A549 (cell line): Measurements from ENCODE around the gene SLC38A10. TPM values are rescaled to one million over a fixed set of nuclear protein-coding genes. Genes with fewer than 3 reads are reported as not detected.

ENCODE experiments used
- ATAC-seq, 2 experiments: fragments of 200-7000 bp in 1 of 2; fragments of >200 bp in 1 of 2; cut with Nextera tagmentation in 1 of 2; cut with Tn5 transposase in 1 of 2; 3 replicates each; pipeline versions ENCODE4 v1.8.0 to v1.9.1; 2018 to 2020; ENCODE audit warnings: mild to moderate bottlenecking in 1 of 2, moderate library complexity in 1 of 2
- CTCF ChIA-PET: fragments of 300-600 bp; sonication (Branson Sonifier 250); formaldehyde crosslinking; extraction: SDS; loops from one replicate; lab custom pipeline; 2021; ENCODE audit warnings: antibody characterized with exemption, inconsistent platforms; lab: Yijun Ruan, JAX
- POLR2A ChIA-PET: fragments of 350-600 bp; formaldehyde crosslinking; extraction: SDS; loops from one replicate; lab custom pipeline; 2021; ENCODE audit warnings: antibody characterized with exemption, inconsistent platforms; lab: Yijun Ruan, JAX
- DNase-seq, 2 experiments: peaks; one replicate each; pipeline versions ENCODE4 v3.0.0 to v3.0.0-alpha.2; 2011 to 2016; ENCODE audit warnings: low read depth in 1 of 2, low spot score in 1 of 2
- FAIRE-seq: peaks from 2 replicates; lab custom pipeline; 2011; peaks lifted over from hg19 to GRCh38; lab: Jason Lieb, UNC
- H3K27ac ChIP-seq, 2 experiments: fragments of >200 bp; sonication (Bioruptor Twin); formaldehyde crosslinking; 3 replicates each; pipeline ENCODE4 v1.5.1; 2016 to 2017
- H3K4me1 ChIP-seq: fragments of >200 bp; sonication (Bioruptor Twin); formaldehyde crosslinking; 3 replicates; pipeline ENCODE4 v1.6.1; 2016
- H3K4me2 ChIP-seq: fragments of >200 bp; sonication (Bioruptor Twin); formaldehyde crosslinking; 3 replicates; pipeline ENCODE4 v1.6.1; 2016
- H3K4me3 ChIP-seq: fragments of >200 bp; sonication (Bioruptor Twin); formaldehyde crosslinking; 3 replicates; pipeline ENCODE4 v1.5.1; 2016
- H3K9me3 ChIP-seq: fragments of >200 bp; sonication (Bioruptor Twin); formaldehyde crosslinking; 3 replicates; pipeline ENCODE4 v1.6.1; 2016
- EP300 ChIP-seq, 2 experiments: fragments of >200 bp; sonication (Bioruptor Twin); formaldehyde crosslinking; IDR thresholded peaks; 2 replicates in 1 of 2; 3 replicates in 1 of 2; pipeline ENCODE4 v1.6.1; 2016 to 2017
- ESRRA ChIP-seq: fragments of 150-350 bp; IDR thresholded peaks from 2 replicates; pipeline ENCODE4 v1.6.1; 2014; ENCODE audit warnings: mild to moderate bottlenecking, low read length, borderline replicate concordance
- FOSL2 ChIP-seq, 2 experiments: fragments of 450-650 bp in 1 of 2; fragments of >200 bp in 1 of 2; sonication (Bioruptor Twin) in 1 of 2; formaldehyde crosslinking; IDR thresholded peaks; 2 replicates each; pipeline versions ENCODE4 v1.5.0 to v1.6.1; 2016 to 2020; ENCODE audit warnings: mild to moderate bottlenecking in 1 of 2, moderate library complexity in 1 of 2
- JUNB ChIP-seq: fragments of >200 bp; sonication (Bioruptor Twin); formaldehyde crosslinking; IDR thresholded peaks from 2 replicates; pipeline ENCODE4 v1.6.1; 2016
- KDM1A ChIP-seq: fragments of 200-600 bp; sonication (generic); IDR thresholded peaks from 2 replicates; pipeline ENCODE4 v1.6.1; 2016; ENCODE audit warnings: low read depth, mild to moderate bottlenecking
- MAFK ChIP-seq: fragments of 450-650 bp; IDR thresholded peaks from 2 replicates; pipeline ENCODE4 v1.6.1; 2014; ENCODE audit not compliant: partially characterized antibody
- PHF8 ChIP-seq: fragments of 200-600 bp; sonication (generic); IDR thresholded peaks from 2 replicates; pipeline ENCODE4 v1.6.1; 2016; ENCODE audit warnings: low read depth, mild to moderate bottlenecking, antibody characterized with exemption, moderate library complexity, borderline replicate concordance
- RAD21 ChIP-seq, 2 experiments: fragments of >200 bp in 1 of 2; sonication (Bioruptor Twin) in 1 of 2; formaldehyde crosslinking in 1 of 2; IDR thresholded peaks in 1 of 2; conservative IDR thresholded peaks in 1 of 2; 2 replicates in 1 of 2; 3 replicates in 1 of 2; pipeline ENCODE4 v1.6.1; 2012 to 2018; ENCODE audit warnings: inconsistent platforms in 1 of 2
- RARB ChIP-seq: fragments of 250-450 bp; sonication (Bioruptor Pico); IDR thresholded peaks from 2 replicates; pipeline ENCODE4 v1.8.0; 2021; ENCODE audit warnings: mild to moderate bottlenecking, moderate library complexity
- RFX5 ChIP-seq: fragments of 450-650 bp; IDR thresholded peaks from 2 replicates; pipeline ENCODE4 v1.7.1; 2014; ENCODE audit warnings: antibody characterized with exemption, mild to moderate bottlenecking, moderate library complexity
- SMC3 ChIP-seq: fragments of >200 bp; sonication (Bioruptor Twin); formaldehyde crosslinking; IDR thresholded peaks from 3 replicates; pipeline ENCODE4 v1.6.1; 2018; ENCODE audit warnings: inconsistent platforms
- ZSCAN20 ChIP-seq: fragments of 250-450 bp; sonication (Bioruptor Pico); IDR thresholded peaks from 2 replicates; pipeline ENCODE4 v1.8.0; 2022; ENCODE audit warnings: mild to moderate bottlenecking, moderate library complexity
- WGBS: methylation state at CpG from one replicate; pipeline ENCODE4 v1.1.6; 2017; ENCODE audit errors: missing lambda C conversion rate; 5-methylcytosine and 5-hydroxymethylcytosine counted together
- polyA plus RNA-seq, 4 experiments: library from polyadenylated mRNA; depleted of rRNA in 3 of 4; stranded (reverse); fragments of >200 nt; fragmentation: RNase III in 1 of 4; extraction: RNeasy Plus Mini Kit Qiagen cat#74134 plus additional on column Dnase treatment in 1 of 4; gene quantifications; 2 replicates in 3 of 4; 3 replicates in 1 of 4; pipeline ENCODE4 v1.2.3, GENCODE V29; 2011 to 2017
- TF ChIP-seq, protein P1 (sequence below): fragments of >200 bp; sonication (Bioruptor Twin); formaldehyde crosslinking; IDR thresholded peaks from 3 replicates; pipeline ENCODE4 v1.6.1; 2016
- TF ChIP-seq, protein P2 (sequence below): fragments of 250-450 bp; sonication (Bioruptor Pico); IDR thresholded peaks from 2 replicates; pipeline ENCODE4 v1.5.0; 2020; ENCODE audit warnings: low read depth, mild to moderate bottlenecking, moderate library complexity
- TF ChIP-seq, protein P3 (sequence below): IDR thresholded peaks from 2 replicates; pipeline ENCODE4 v1.6.1; 2012
- TF ChIP-seq, protein P4 (sequence below): fragments of 200-600 bp; sonication (generic); IDR thresholded peaks from 2 replicates; pipeline ENCODE4 v1.6.1; 2016; ENCODE audit warnings: antibody characterized with exemption, mild to moderate bottlenecking, moderate library complexity
- TF ChIP-seq, protein P5 (sequence below): fragments of >200 bp; sonication (Bioruptor Twin); formaldehyde crosslinking; IDR thresholded peaks from 3 replicates; pipeline ENCODE4 v1.5.1; 2016
- TF ChIP-seq, protein P6 (sequence below): fragments of >200 bp; sonication (Bioruptor Twin); formaldehyde crosslinking; IDR thresholded peaks from 2 replicates; pipeline ENCODE4 v1.6.1; 2016

The SLC38A10 gene
- polyA plus RNA-seq, 2 of the 4 experiments (the other 2 are of a cell fraction): 35.8 to 67.4 TPM

DNA sequence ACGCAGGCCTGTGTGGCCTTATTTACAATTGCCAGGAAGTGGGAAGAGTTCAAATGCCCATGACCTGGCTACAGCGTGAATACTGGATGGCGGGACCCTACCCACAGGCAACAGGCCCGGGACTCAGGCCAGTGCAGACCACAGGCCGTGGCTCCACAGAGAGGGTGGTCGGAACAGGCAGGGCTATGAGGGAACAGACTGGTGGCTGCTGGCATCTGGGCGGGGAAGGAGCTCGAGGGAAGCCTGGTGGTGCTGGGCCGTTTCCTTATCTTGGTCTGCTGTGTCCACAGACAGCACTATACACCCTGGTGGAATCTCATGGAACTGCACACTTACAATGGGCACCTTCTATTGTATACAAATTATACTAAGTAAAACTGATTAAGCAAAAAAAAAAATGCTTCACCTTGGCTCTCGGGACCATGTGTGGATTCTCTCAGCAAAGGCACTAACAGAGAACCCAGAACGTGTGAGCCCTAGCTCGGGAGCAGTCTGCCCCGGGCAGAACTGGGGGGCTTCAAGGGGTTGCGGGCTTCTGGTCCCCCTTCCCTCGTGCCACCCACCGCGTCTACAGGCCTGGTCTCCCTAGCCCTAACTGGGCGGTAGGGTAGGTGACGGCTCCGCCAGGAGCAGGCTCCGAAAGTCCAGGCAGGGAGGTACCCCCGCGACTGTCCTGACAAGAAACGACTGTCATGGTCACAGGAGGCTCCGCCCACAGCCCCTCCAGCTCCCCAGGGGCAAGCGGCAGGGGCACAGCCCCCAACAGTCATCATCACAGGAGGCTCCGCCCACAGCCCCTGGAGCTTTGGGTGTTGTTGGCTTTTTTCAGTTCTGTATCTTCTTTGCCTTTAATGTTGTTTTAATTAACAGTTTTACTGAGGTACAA is 94.2 kb downstream of the SLC38A10 start:
- peak; percentile 81 to 92 for DNase-seq

DNA sequence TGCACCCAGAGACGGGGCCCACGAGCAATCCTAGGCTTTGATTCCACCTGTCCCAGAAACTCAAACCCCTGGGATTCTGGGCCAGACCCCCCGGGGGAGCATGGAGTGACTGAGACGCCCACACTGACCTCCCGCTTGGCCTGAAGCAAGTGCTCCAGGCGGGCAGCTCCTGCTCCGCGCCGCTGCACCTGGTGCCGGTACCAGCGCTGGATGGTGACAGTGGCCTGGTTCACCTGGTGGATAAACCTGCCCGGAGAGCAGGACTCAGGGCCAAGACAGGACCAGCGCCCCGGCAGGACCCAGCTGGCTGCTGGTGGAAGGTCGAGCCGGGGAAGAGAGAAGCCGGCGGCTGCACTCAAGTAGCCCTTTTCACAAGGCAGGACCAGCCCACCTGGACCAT is 94.9 kb downstream of the SLC38A10 start:
- Histone ChIP-seq H3K4me1 (no peaks in the 10 kb centered on the region), H3K4me3 (no peak overlapping the region), H3K27ac (peak overlapping the region in 1 of 2 experiments; percentile 66; a peak in 2 of 6 replicates), H3K9me3 (no peaks in the 10 kb centered on the region), H3K4me2 (no peak overlapping the region)
- ATAC-seq (no peak), DNase-seq (no peak), FAIRE-seq (no peak)
- ChIA-PET CTCF (interaction anchor here (0.6 to 13.7 kb wide), 29 partner anchors 9 to 195 kb away, joined by 3 to 175 read pairs (median 6); partner anchors contain the start of gene BAHCC1), POLR2A (interaction anchor here (0.6 kb wide), 1 partner anchor 24 kb away, joined by 3 read pairs; no protein-coding TSS in a partner anchor)
- no peak for TF ChIP-seq PHF8
- no peak for TF ChIP-seq ZSCAN20 (CRISPR knock-in tag)
- TF ChIP-seq MAFK: no peak
- TF ChIP-seq FOSL2 (IDR thresholded peaks at IDR 0.05): no peak
- TF ChIP-seq FOSL2 (CRISPR knock-in tag; IDR thresholded peaks at IDR 0.05): no peak
- TF ChIP-seq ESRRA: no peak
- TF ChIP-seq JUNB: no peak
- TF ChIP-seq, protein P1, sequence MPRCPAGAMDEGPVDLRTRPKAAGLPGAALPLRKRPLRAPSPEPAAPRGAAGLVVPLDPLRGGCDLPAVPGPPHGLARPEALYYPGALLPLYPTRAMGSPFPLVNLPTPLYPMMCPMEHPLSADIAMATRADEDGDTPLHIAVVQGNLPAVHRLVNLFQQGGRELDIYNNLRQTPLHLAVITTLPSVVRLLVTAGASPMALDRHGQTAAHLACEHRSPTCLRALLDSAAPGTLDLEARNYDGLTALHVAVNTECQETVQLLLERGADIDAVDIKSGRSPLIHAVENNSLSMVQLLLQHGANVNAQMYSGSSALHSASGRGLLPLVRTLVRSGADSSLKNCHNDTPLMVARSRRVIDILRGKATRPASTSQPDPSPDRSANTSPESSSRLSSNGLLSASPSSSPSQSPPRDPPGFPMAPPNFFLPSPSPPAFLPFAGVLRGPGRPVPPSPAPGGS: no peak
- no peak for TF ChIP-seq RFX5
- TF ChIP-seq KDM1A: no peak
- TF ChIP-seq, protein P2, sequence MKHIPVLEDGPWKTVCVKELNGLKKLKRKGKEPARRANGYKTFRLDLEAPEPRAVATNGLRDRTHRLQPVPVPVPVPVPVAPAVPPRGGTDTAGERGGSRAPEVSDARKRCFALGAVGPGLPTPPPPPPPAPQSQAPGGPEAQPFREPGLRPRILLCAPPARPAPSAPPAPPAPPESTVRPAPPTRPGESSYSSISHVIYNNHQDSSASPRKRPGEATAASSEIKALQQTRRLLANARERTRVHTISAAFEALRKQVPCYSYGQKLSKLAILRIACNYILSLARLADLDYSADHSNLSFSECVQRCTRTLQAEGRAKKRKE (CRISPR knock-in tag): no peak
- TF ChIP-seq, protein P3, sequence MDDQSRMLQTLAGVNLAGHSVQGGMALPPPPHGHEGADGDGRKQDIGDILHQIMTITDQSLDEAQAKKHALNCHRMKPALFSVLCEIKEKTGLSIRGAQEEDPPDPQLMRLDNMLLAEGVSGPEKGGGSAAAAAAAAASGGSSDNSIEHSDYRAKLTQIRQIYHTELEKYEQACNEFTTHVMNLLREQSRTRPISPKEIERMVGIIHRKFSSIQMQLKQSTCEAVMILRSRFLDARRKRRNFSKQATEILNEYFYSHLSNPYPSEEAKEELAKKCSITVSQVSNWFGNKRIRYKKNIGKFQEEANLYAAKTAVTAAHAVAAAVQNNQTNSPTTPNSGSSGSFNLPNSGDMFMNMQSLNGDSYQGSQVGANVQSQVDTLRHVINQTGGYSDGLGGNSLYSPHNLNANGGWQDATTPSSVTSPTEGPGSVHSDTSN: no peak
- TF ChIP-seq, protein P4, sequence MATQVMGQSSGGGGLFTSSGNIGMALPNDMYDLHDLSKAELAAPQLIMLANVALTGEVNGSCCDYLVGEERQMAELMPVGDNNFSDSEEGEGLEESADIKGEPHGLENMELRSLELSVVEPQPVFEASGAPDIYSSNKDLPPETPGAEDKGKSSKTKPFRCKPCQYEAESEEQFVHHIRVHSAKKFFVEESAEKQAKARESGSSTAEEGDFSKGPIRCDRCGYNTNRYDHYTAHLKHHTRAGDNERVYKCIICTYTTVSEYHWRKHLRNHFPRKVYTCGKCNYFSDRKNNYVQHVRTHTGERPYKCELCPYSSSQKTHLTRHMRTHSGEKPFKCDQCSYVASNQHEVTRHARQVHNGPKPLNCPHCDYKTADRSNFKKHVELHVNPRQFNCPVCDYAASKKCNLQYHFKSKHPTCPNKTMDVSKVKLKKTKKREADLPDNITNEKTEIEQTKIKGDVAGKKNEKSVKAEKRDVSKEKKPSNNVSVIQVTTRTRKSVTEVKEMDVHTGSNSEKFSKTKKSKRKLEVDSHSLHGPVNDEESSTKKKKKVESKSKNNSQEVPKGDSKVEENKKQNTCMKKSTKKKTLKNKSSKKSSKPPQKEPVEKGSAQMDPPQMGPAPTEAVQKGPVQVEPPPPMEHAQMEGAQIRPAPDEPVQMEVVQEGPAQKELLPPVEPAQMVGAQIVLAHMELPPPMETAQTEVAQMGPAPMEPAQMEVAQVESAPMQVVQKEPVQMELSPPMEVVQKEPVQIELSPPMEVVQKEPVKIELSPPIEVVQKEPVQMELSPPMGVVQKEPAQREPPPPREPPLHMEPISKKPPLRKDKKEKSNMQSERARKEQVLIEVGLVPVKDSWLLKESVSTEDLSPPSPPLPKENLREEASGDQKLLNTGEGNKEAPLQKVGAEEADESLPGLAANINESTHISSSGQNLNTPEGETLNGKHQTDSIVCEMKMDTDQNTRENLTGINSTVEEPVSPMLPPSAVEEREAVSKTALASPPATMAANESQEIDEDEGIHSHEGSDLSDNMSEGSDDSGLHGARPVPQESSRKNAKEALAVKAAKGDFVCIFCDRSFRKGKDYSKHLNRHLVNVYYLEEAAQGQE: no peak
- TF ChIP-seq RARB (CRISPR knock-in tag): no peak
- WGBS: 93% methylated on average over 17 of the region's 18 CpGs

More for the DNA sequence above, 94.2 kb downstream of the SLC38A10 start:
- ATAC-seq: peak; percentile 86 to 96
- ChIA-PET CTCF (interaction anchor here (0.5 to 13.7 kb wide), 36 partner anchors 10 to 975 kb away, joined by 3 to 175 read pairs (median 4); partner anchors contain the start of gene BAHCC1), POLR2A (interaction anchor here (0.6 kb wide), 1 partner anchor 24 kb away, joined by 3 read pairs; no protein-coding TSS in a partner anchor)
- Histone ChIP-seq H3K4me3 (no peak overlapping the region), H3K4me1 (no peaks in the 10 kb centered on the region), H3K27ac (peak overlapping the region in 1 of 2 experiments; percentile 66; a peak in 2 of 6 replicates), H3K4me2 (no peak overlapping the region), H3K9me3 (no peaks in the 10 kb centered on the region)
- WGBS: 65% methylated on average over 27 of the region's 27 CpGs
- FAIRE-seq: peak; percentile 88
- TF ChIP-seq RAD21 (conservative IDR thresholded peaks at IDR 0.05 in 1 of 2, IDR thresholded peaks at IDR 0.05 in 1 of 2) (peak; percentile 38 to 49; a peak in 3 of 5 replicates), SMC3 (peak; percentile 48; the same call in 2 of the 3 replicates), EP300 (IDR thresholded peaks at IDR 0.05) (no peak), MAFK (peak; percentile 42)
- TF ChIP-seq, protein P1: no peak
- TF ChIP-seq, protein P5, sequence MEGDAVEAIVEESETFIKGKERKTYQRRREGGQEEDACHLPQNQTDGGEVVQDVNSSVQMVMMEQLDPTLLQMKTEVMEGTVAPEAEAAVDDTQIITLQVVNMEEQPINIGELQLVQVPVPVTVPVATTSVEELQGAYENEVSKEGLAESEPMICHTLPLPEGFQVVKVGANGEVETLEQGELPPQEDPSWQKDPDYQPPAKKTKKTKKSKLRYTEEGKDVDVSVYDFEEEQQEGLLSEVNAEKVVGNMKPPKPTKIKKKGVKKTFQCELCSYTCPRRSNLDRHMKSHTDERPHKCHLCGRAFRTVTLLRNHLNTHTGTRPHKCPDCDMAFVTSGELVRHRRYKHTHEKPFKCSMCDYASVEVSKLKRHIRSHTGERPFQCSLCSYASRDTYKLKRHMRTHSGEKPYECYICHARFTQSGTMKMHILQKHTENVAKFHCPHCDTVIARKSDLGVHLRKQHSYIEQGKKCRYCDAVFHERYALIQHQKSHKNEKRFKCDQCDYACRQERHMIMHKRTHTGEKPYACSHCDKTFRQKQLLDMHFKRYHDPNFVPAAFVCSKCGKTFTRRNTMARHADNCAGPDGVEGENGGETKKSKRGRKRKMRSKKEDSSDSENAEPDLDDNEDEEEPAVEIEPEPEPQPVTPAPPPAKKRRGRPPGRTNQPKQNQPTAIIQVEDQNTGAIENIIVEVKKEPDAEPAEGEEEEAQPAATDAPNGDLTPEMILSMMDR: peak; percentile 46
- TF ChIP-seq, protein P6, sequence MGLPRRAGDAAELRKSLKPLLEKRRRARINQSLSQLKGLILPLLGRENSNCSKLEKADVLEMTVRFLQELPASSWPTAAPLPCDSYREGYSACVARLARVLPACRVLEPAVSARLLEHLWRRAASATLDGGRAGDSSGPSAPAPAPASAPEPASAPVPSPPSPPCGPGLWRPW: no peak
